Measurements from ENCODE around the gene PRKG2. TPM values are rescaled to one million over a fixed set of nuclear protein-coding genes. Genes with fewer than 3 reads are reported as not detected.

Gene PRKG2
- total and polyA plus RNA-seq, 2 of the 13 experiments (the other 11 are each of a cell fraction or from before 2014, with no cell fraction given), result 0.04 TPM

DNA sequence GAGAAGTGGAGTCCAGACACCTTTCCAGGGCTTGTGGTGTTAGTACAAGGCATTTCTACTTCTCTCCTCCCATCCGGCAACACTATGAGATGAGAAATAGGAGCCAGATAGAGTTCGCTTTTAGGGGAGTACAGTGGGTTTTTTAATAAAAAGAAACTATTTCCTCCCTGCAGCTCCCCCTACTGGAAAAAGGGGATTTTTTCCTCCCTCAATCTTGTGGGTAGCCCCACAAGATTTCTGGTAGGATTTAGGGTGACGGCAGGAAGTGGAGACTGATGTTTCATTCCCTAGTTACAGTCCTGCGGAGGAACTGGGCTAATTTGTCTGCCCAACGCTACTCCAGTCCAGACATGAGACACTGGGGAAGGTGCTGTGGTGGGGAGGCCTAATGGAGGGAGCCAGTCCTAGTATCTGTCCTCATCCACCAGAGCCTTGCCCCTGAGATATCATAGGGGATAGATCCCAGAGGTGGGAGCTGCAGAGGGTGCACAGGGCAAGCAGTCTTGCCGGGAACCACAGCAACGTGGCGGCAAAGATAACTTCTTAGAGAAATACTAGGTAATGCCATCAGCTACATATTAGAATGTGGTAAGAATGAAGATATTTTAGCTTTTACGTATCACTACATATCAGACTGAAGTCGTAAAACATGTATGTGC is 45.5 kb upstream of the PRKG2 start (continued):
- TF ChIP-seq TFE3 (CRISPR knock-in tag; IDR thresholded peaks at IDR 0.05), result no peak
- TF ChIP-seq ZBTB3 (CRISPR knock-in tag; IDR thresholded peaks at IDR 0.05; ENCODE audit: borderline replicate concordance, low read depth), result no peak
- TF ChIP-seq CREBL2 (CRISPR knock-in tag; IDR thresholded peaks at IDR 0.05; ENCODE audit: borderline replicate concordance), result no peak
- TF ChIP-seq, protein P1, sequence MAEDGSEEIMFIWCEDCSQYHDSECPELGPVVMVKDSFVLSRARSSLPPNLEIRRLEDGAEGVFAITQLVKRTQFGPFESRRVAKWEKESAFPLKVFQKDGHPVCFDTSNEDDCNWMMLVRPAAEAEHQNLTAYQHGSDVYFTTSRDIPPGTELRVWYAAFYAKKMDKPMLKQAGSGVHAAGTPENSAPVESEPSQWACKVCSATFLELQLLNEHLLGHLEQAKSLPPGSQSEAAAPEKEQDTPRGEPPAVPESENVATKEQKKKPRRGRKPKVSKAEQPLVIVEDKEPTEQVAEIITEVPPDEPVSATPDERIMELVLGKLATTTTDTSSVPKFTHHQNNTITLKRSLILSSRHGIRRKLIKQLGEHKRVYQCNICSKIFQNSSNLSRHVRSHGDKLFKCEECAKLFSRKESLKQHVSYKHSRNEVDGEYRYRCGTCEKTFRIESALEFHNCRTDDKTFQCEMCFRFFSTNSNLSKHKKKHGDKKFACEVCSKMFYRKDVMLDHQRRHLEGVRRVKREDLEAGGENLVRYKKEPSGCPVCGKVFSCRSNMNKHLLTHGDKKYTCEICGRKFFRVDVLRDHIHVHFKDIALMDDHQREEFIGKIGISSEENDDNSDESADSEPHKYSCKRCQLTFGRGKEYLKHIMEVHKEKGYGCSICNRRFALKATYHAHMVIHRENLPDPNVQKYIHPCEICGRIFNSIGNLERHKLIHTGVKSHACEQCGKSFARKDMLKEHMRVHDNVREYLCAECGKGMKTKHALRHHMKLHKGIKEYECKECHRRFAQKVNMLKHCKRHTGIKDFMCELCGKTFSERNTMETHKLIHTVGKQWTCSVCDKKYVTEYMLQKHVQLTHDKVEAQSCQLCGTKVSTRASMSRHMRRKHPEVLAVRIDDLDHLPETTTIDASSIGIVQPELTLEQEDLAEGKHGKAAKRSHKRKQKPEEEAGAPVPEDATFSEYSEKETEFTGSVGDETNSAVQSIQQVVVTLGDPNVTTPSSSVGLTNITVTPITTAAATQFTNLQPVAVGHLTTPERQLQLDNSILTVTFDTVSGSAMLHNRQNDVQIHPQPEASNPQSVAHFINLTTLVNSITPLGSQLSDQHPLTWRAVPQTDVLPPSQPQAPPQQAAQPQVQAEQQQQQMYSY (CRISPR knock-in tag; IDR thresholded peaks at IDR 0.05), result no peak
- TF ChIP-seq ZNF333 (CRISPR knock-in tag; IDR thresholded peaks at IDR 0.05; ENCODE audit: borderline replicate concordance), result no peak
- TF ChIP-seq MAF1 (CRISPR knock-in tag; IDR thresholded peaks at IDR 0.05; ENCODE audit: borderline replicate concordance), result no peak
